Caco-2 (cell line): Measurements from ENCODE around the gene SH3BP4. TPM values are rescaled to one million over a fixed set of nuclear protein-coding genes. Genes with fewer than 3 reads are reported as not detected.

Experiments used
- BruUV-seq: library from RNA; stranded (reverse); fragments of 400-500 nt; replicated peaks from 2 replicates; lab custom pipeline; 2021; lab: Mats Ljungman, UMichigan
- CTCF ChIA-PET: fragments of 300-600 bp; sonication (Branson Sonifier 250); formaldehyde crosslinking; loops from one replicate; lab custom pipeline; 2022; ENCODE audit warnings: antibody characterized with exemption; lab: Charles Lee
- POLR2A ChIA-PET: fragments of 300-600 bp; sonication (Branson Sonifier 250); formaldehyde crosslinking; loops from one replicate; lab custom pipeline; 2022; ENCODE audit warnings: antibody characterized with exemption; lab: Charles Lee
- DNase-seq, 2 experiments: peaks; one replicate each; pipeline versions ENCODE4 v3.0.0 to v3.0.0-alpha.2; 2020 to 2022
- H3K27me3 ChIP-seq: replicated peaks from 2 replicates; pipeline ENCODE4 v1.6.0; 2011; ENCODE audit warnings: low read length; ENCODE audit not compliant: control insufficient read depth, insufficient read depth
- H3K36me3 ChIP-seq: 2 replicates; pipeline ENCODE4 v1.5.1; 2011; ENCODE audit warnings: low read length; ENCODE audit not compliant: control insufficient read depth, insufficient read depth
- H3K4me1 ChIP-seq: fragments of 250-450 bp; sonication (Bioruptor Pico); 2 replicates; pipeline ENCODE4 v1.5.1; 2020; ENCODE audit warnings: mild to moderate bottlenecking
- H3K4me3 ChIP-seq: 2 replicates; pipeline ENCODE4 v1.5.1; 2011; ENCODE audit warnings: low read depth, mild to moderate bottlenecking, control low read depth, low read length
- H3K9me3 ChIP-seq: fragments of 250-450 bp; sonication (Bioruptor Pico); 2 replicates; pipeline ENCODE4 v1.5.1; 2020; ENCODE audit warnings: mild to moderate bottlenecking, moderate library complexity
- H3K27ac Mint-ChIP-seq: one replicate; pipeline ENCODE4 v1.8.0; 2022; ENCODE audit warnings: mixed read lengths; ENCODE audit not compliant: unreplicated experiment
- H3K27me3 Mint-ChIP-seq: one replicate; pipeline ENCODE4 v1.8.0; 2022; ENCODE audit warnings: mixed read lengths; ENCODE audit not compliant: insufficient read depth, unreplicated experiment
- H3K36me3 Mint-ChIP-seq: one replicate; pipeline ENCODE4 v1.8.0; 2022; ENCODE audit warnings: mild to moderate bottlenecking, mixed read lengths; ENCODE audit not compliant: insufficient read depth, unreplicated experiment
- H3K4me1 Mint-ChIP-seq: one replicate; pipeline ENCODE4 v1.8.0; 2022; ENCODE audit warnings: low read depth, mixed read lengths; ENCODE audit not compliant: unreplicated experiment
- H3K4me3 Mint-ChIP-seq: one replicate; pipeline ENCODE4 v1.8.0; 2022; ENCODE audit warnings: mild to moderate bottlenecking, moderate library complexity, mixed read lengths; ENCODE audit not compliant: unreplicated experiment
- H3K9me3 Mint-ChIP-seq: one replicate; pipeline ENCODE4 v1.8.0; 2022; ENCODE audit warnings: mixed read lengths; ENCODE audit not compliant: unreplicated experiment
- CTCF ChIP-seq, 2 experiments: fragments of 200-600 bp in 1 of 2; IDR thresholded peaks; 1 replicate in 1 of 2; 2 replicates in 1 of 2; pipeline versions ENCODE4 v1.5.1 to v1.8.0; 2011 to 2022; ENCODE audit warnings: antibody characterized with exemption in 1 of 2, control low read depth in 1 of 2, inconsistent platforms in 1 of 2, low read depth in 1 of 2, low read length in 1 of 2, mild to moderate bottlenecking in 1 of 2, moderate library complexity in 1 of 2; ENCODE audit not compliant: insufficient read depth in 1 of 2, severe bottlenecking in 1 of 2, unreplicated experiment in 1 of 2
- intact Hi-C: fragments of 100-400 bp; cut with micrococcal nuclease; formaldehyde crosslinking; loops from one replicate; pipeline ENCODE4 v1.10.0; 2022; ENCODE audit not compliant: unreplicated experiment
- total RNA-seq: library from RNA; stranded (reverse); gene quantifications from 2 replicates; pipeline ENCODE4 v1.2.3, GENCODE V29; 2022

SH3BP4 gene
- total RNA-seq, 1 experiment from 2014 or later = 29.9 TPM

GRCh38 chr2:235006986-235007385, 55.2 kb downstream of the SH3BP4 start:
- BruUV-seq = no TSS peak
- peaks cover 46% of the 10 kb centered on the region for H3K4me1 Mint-ChIP-seq
- Histone ChIP-seq H3K4me3 (no peak overlapping the region), H3K27me3 (no peaks in the 10 kb centered on the region), H3K36me3 (no peaks in the 10 kb centered on the region), H3K4me1 (peaks cover 84% of the 10 kb centered on the region), H3K9me3 (no peaks in the 10 kb centered on the region)
- H3K27me3 Mint-ChIP-seq = no peaks in the 10 kb centered on the region
- H3K27ac Mint-ChIP-seq = peak overlapping the region; percentile 96
- peak overlapping the region; percentile 59 for H3K4me3 Mint-ChIP-seq
- ChIA-PET CTCF (no interaction called here), POLR2A (no interaction called here)
- peaks cover 10% of the 10 kb centered on the region for H3K9me3 Mint-ChIP-seq
- peaks cover 12% of the 10 kb centered on the region for H3K36me3 Mint-ChIP-seq
- DNase-seq = no peak
- no peak for TF ChIP-seq CTCF (IDR thresholded peaks at IDR 0.05; ENCODE audit: insufficient read depth in 1 of 2, low read depth in 1 of 2, low read length in 1 of 2, severe bottlenecking in 1 of 2, unreplicated experiment in 1 of 2)
- intact Hi-C loops = loop anchor here (5.0 kb wide), 3 partner anchors 50 to 330 kb away; no protein-coding TSS in a partner anchor

- H3K4me1 ChIP-seq = peaks cover 75% of the 10 kb centered on the region
- Mint-ChIP-seq H3K27ac (peak overlapping the region; percentile 96), H3K4me3 (peak overlapping the region; percentile 59), H3K27me3 (no peaks in the 10 kb centered on the region), H3K4me1 (peaks cover 53% of the 10 kb centered on the region), H3K9me3 (peaks cover 10% of the 10 kb centered on the region), H3K36me3 (peaks cover 12% of the 10 kb centered on the region)
- CTCF ChIA-PET = interaction anchor here (0.7 to 1.1 kb wide), 3 partner anchors 27 to 109 kb away, joined by 3 to 5 read pairs (median 4); no protein-coding TSS in a partner anchor
- TSS peak; percentile 84 for BruUV-seq
- intact Hi-C loops = loop anchor here (1.0 to 5.0 kb wide), 4 partner anchors 8 to 331 kb away; no protein-coding TSS in a partner anchor
- DNase-seq = no peak
- H3K4me3 ChIP-seq = no peak overlapping the region
- no peak for TF ChIP-seq CTCF (IDR thresholded peaks at IDR 0.05; ENCODE audit: insufficient read depth in 1 of 2, low read depth in 1 of 2, low read length in 1 of 2, severe bottlenecking in 1 of 2, unreplicated experiment in 1 of 2)
- no peaks in the 10 kb centered on the region for H3K36me3 ChIP-seq
- H3K27me3 ChIP-seq = no peaks in the 10 kb centered on the region
- POLR2A ChIA-PET = interaction anchor here (0.7 to 1.1 kb wide), 2 partner anchors 26 to 52 kb away, joined by 3 to 4 read pairs; no protein-coding TSS in a partner anchor
- H3K9me3 ChIP-seq = no peaks in the 10 kb centered on the region
Measured at GRCh38 chr2:235007664-235008457, 56.0 kb downstream of the SH3BP4 start.

GRCh38 chr2:235008584-235009044, 56.8 kb downstream of the SH3BP4 start:
- ChIA-PET POLR2A (interaction anchor here (0.6 to 1.1 kb wide), 3 partner anchors 27 to 716 kb away, joined by 3 to 5 read pairs (median 4); no protein-coding TSS in a partner anchor), CTCF (interaction anchor here (0.7 to 1.1 kb wide), 3 partner anchors 27 to 109 kb away, joined by 3 to 5 read pairs (median 4); no protein-coding TSS in a partner anchor)
- Histone ChIP-seq H3K27me3 (no peaks in the 10 kb centered on the region), H3K9me3 (no peaks in the 10 kb centered on the region), H3K4me1 (peaks cover 68% of the 10 kb centered on the region), H3K36me3 (no peaks in the 10 kb centered on the region), H3K4me3 (peak overlapping the region; percentile 7; the same call in 1 of the 2 replicates)
- no peaks in the 10 kb centered on the region for H3K27me3 Mint-ChIP-seq
- peaks cover 10% of the 10 kb centered on the region for H3K9me3 Mint-ChIP-seq
- TF ChIP-seq CTCF (IDR thresholded peaks at IDR 0.05; ENCODE audit: insufficient read depth in 1 of 2, low read depth in 1 of 2, low read length in 1 of 2, severe bottlenecking in 1 of 2, unreplicated experiment in 1 of 2) = no peak
- peak overlapping the region; percentile 96 for H3K27ac Mint-ChIP-seq
- DNase-seq = peak; percentile 83
- no TSS peak for BruUV-seq
- peaks cover 53% of the 10 kb centered on the region for H3K4me1 Mint-ChIP-seq
- peaks cover 18% of the 10 kb centered on the region for H3K36me3 Mint-ChIP-seq
- H3K4me3 Mint-ChIP-seq = peak overlapping the region; percentile 52
- intact Hi-C loops = loop anchor here (1.0 to 5.0 kb wide), 4 partner anchors 8 to 331 kb away; no protein-coding TSS in a partner anchor
